HUDEP-2 (cell line): ENCODE measurements around the gene NDFIP2.

ENCODE experiments used
- DNase-seq, 76 experiments: peaks; one replicate each; lab custom pipeline; 2025; ENCODE audit not compliant: unreplicated experiment in 76 of 76; lab: John Stamatoyannopoulos, UW

The NDFIP2 gene

GRCh38 chr13:79457948-79458347 lies 23.0 kb upstream of the NDFIP2 start:
- DNase-seq = peak in 21 of 76 experiments; percentile 0 to 61 (median 24)

- no peak for DNase-seq
These were observed 22.5 kb upstream of the NDFIP2 start for GRCh38 chr13:79458436-79458835.

- DNase-seq = no peak
These were observed 21.0 kb upstream of the NDFIP2 start for GRCh38 chr13:79459906-79460305.

GRCh38 chr13:79462895-79463294 lies 18.1 kb upstream of the NDFIP2 start:
- no peak for DNase-seq

GRCh38 chr13:79463604-79464003 lies 17.4 kb upstream of the NDFIP2 start:
- no peak for DNase-seq

GRCh38 chr13:79466872-79467271 lies 14.1 kb upstream of the NDFIP2 start:
- no peak for DNase-seq

GRCh38 chr13:79468402-79468801 lies 12.6 kb upstream of the NDFIP2 start:
- no peak for DNase-seq

GRCh38 chr13:79468819-79469218 lies 12.1 kb upstream of the NDFIP2 start:
- DNase-seq = no peak

GRCh38 chr13:79469608-79470007 lies 11.3 kb upstream of the NDFIP2 start:
- no peak for DNase-seq

- DNase-seq = no peak
These were observed 10.3 kb upstream of the NDFIP2 start for GRCh38 chr13:79470666-79471065.

GRCh38 chr13:79475569-79475968 lies 5.4 kb upstream of the NDFIP2 start:
- DNase-seq = no peak

- DNase-seq = no peak
These were observed 3.0 kb upstream of the NDFIP2 start for GRCh38 chr13:79477968-79478367.

- DNase-seq = no peak
These were observed 1.1 kb upstream of the NDFIP2 start for GRCh38 chr13:79479882-79480281.

- DNase-seq = peak in 9 of 76 experiments; percentile 4 to 56 (median 35)
These were observed 714 bp downstream of the NDFIP2 start for GRCh38 chr13:79481685-79482052.

- DNase-seq = peak in 1 of 76 experiments; percentile 9
These were observed 1.5 kb downstream of the NDFIP2 start for GRCh38 chr13:79482281-79482970.

GRCh38 chr13:79483086-79483706 lies 2.2 kb downstream of the NDFIP2 start:
- no peak for DNase-seq

GRCh38 chr13:79485014-79485811 lies 4.3 kb downstream of the NDFIP2 start:
- peak in 13 of 76 experiments; percentile 1 to 49 (median 21) for DNase-seq

- no peak for DNase-seq
These were observed 5.7 kb downstream of the NDFIP2 start for GRCh38 chr13:79486433-79487188.

GRCh38 chr13:79490326-79490725 lies 9.4 kb downstream of the NDFIP2 start:
- no peak for DNase-seq

GRCh38 chr13:79490824-79491223 lies 9.9 kb downstream of the NDFIP2 start:
- no peak for DNase-seq

- DNase-seq = no peak
These were observed 10.8 kb downstream of the NDFIP2 start for GRCh38 chr13:79491715-79492114.
